Measurements from ENCODE around the gene GULP1. TPM values are rescaled to one million over a fixed set of nuclear protein-coding genes. Genes with fewer than 3 reads are reported as not detected.
A peak's percentile ranks its signal among the peaks of the same experiment; 100 is the strongest.

Gene GULP1
- total RNA-seq, 1 donor = 42.7 TPM

- TF ChIP-seq, protein P1, sequence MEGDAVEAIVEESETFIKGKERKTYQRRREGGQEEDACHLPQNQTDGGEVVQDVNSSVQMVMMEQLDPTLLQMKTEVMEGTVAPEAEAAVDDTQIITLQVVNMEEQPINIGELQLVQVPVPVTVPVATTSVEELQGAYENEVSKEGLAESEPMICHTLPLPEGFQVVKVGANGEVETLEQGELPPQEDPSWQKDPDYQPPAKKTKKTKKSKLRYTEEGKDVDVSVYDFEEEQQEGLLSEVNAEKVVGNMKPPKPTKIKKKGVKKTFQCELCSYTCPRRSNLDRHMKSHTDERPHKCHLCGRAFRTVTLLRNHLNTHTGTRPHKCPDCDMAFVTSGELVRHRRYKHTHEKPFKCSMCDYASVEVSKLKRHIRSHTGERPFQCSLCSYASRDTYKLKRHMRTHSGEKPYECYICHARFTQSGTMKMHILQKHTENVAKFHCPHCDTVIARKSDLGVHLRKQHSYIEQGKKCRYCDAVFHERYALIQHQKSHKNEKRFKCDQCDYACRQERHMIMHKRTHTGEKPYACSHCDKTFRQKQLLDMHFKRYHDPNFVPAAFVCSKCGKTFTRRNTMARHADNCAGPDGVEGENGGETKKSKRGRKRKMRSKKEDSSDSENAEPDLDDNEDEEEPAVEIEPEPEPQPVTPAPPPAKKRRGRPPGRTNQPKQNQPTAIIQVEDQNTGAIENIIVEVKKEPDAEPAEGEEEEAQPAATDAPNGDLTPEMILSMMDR (IDR thresholded peaks at IDR 0.05; ENCODE audit: insufficient read depth, low read length) = no peak
- peak; percentile 73 for DNase-seq (ENCODE audit: low read depth)
- no peak overlapping the region for H3K4me3 ChIP-seq (ENCODE audit: low read depth, low read length)
Observed at GRCh38 chr2:188518381-188518780, 226.7 kb downstream of the GULP1 start.

GRCh38 chr2:188519136-188519535 is 227.5 kb downstream of the GULP1 start:
- DNase-seq (ENCODE audit: low read depth) = peak; percentile 65
- TF ChIP-seq, protein P1 (IDR thresholded peaks at IDR 0.05; ENCODE audit: insufficient read depth, low read length) = no peak

GRCh38 chr2:188522517-188522916 is 230.8 kb downstream of the GULP1 start:
- DNase-seq (ENCODE audit: low read depth) = no peak
- TF ChIP-seq, protein P1 (IDR thresholded peaks at IDR 0.05; ENCODE audit: insufficient read depth, low read length) = no peak
- no peak overlapping the region for H3K4me3 ChIP-seq (ENCODE audit: low read depth, low read length)

More at GRCh38 chr2:188519136-188519535, 227.5 kb downstream of the GULP1 start:
- no peak overlapping the region for H3K4me3 ChIP-seq (ENCODE audit: low read depth, low read length)

- TF ChIP-seq, protein P1 (IDR thresholded peaks at IDR 0.05; ENCODE audit: insufficient read depth, low read length) = no peak
- peak; percentile 61 for DNase-seq (ENCODE audit: low read depth)
- no peak overlapping the region for H3K4me3 ChIP-seq (ENCODE audit: low read depth, low read length)
Observed at GRCh38 chr2:188523919-188524318, 232.2 kb downstream of the GULP1 start.

DNA sequence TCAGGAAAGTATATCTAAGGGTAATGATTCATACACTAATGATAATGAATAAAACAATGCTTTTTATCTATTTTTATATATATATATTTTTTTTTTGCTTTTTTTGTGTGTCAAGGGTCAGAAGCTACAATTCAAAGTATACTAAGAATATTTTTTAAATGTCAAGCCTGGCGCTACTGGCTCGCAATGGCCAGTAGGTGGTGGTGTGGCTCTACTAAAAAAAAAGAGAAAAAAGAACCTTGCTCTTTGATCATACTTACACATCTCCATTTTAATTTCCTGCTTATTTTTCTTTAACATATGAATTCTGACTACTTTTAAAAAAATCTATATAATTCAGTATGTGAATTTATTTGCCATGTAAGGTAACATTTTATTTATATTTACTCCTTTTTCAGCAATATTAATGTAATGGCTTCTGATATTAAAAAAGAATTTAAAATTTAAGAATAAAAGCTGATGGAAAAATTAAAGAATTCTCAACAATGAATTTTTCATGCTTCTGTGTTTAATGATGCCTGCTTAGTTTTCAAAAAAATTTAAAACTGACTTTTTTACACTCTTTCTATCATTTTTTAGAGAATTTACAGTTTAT is 232.9 kb downstream of the GULP1 start:
- H3K4me3 ChIP-seq (ENCODE audit: low read depth, low read length) = no peak overlapping the region
- DNase-seq (ENCODE audit: low read depth) = peak; percentile 80
- TF ChIP-seq, protein P1 (IDR thresholded peaks at IDR 0.05; ENCODE audit: insufficient read depth, low read length) = peak; percentile 73

DNA sequence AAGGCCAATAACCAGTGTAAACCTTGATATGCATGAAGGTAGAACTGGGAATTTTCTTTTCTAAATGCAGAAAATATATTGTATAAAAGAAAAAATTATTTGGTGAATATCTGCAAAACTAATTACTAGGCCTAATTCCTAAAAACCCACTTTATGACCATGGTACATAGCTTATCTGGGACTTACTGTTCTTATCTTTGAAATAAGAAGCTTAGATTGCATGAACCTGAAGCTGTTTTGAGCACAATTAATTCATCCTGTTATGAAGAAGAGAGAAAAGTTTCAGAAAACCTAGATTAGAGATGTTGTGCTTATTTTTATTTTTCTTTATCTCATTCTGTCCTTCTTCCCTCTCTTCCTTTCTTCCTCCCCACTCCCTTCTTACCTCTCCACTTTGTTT is 235.0 kb downstream of the GULP1 start:
- H3K4me3 ChIP-seq (ENCODE audit: low read depth, low read length) = no peak overlapping the region
- TF ChIP-seq, protein P1 (IDR thresholded peaks at IDR 0.05; ENCODE audit: insufficient read depth, low read length) = no peak
- peak; percentile 30 for DNase-seq (ENCODE audit: low read depth)

DNA sequence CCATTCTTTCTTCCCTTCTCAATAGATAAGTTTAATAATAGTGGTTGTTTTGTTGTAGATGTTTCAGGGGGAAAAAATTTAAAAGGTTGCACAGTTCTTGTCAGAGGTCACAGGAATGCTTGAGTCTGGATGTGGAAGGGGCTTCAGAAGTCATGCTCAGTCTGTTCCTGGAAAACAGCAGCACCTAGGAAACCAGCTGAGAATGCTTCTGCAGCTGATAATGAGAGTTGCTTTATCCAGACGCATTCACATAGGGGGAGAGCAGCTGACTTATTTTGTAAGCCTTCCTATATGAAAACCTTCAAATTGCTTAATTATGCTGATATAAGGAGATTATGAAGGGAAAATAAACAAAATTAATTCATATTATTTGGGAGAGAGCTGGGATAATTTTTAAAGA is 235.5 kb downstream of the GULP1 start:
- DNase-seq (ENCODE audit: low read depth) = peak; percentile 75
- no peak overlapping the region for H3K4me3 ChIP-seq (ENCODE audit: low read depth, low read length)

More for the DNA sequence above, 235.5 kb downstream of the GULP1 start:
- TF ChIP-seq, protein P1 (IDR thresholded peaks at IDR 0.05; ENCODE audit: insufficient read depth, low read length) = no peak
